K562 (cell line): ENCODE measurements around the gene EGR4.

ENCODE experiments used
- ADNP ChIP-seq: fragments of 200-800 bp; sonication (Bioruptor generic); IDR thresholded peaks from 2 replicates; pipeline ENCODE4 v1.6.1; 2016; ENCODE audit warnings: missing genetic modification characterization, missing compliant biosample characterization
- CREB1 ChIP-seq, 2 experiments: sonication (generic) in 1 of 2; formaldehyde crosslinking in 1 of 2; IDR thresholded peaks; 2 replicates each; pipeline versions ENCODE4 v1.6.1 to v1.8.0; 2012 to 2022; ENCODE audit warnings: inconsistent platforms in 1 of 2, mild to moderate bottlenecking in 1 of 2, missing genetic modification reagents in 1 of 2, moderate library complexity in 1 of 2
- CTCF ChIP-seq, 3 experiments: IDR thresholded peaks in 2 of 3; conservative IDR thresholded peaks in 1 of 3; 2 replicates each; pipeline ENCODE4 v1.5.1; 2011 to 2012; ENCODE audit warnings: low read length in 3 of 3, mild to moderate bottlenecking in 3 of 3, control low read depth in 2 of 3, improper control_type of control experiment in 1 of 3, inconsistent platforms in 1 of 3, low read depth in 1 of 3, mixed read lengths in 1 of 3, moderate library complexity in 1 of 3; ENCODE audit not compliant: insufficient read depth in 2 of 3
- ERF ChIP-seq: fragments of 450-650 bp; formaldehyde crosslinking; IDR thresholded peaks from 2 replicates; pipeline ENCODE4 v1.4.0; 2020; ENCODE audit warnings: mild to moderate bottlenecking, mixed read lengths
- GTF2F1 ChIP-seq: IDR thresholded peaks from 2 replicates; pipeline ENCODE4 v1.6.1; 2011; ENCODE audit warnings: low read depth, low read length, improper control_type of control experiment
- L3MBTL2 ChIP-seq: fragments of 450-650 bp; IDR thresholded peaks from 2 replicates; pipeline ENCODE4 v1.6.1; 2016; ENCODE audit warnings: mild to moderate bottlenecking, moderate library complexity
- MCM2 ChIP-seq: fragments of 450-650 bp; IDR thresholded peaks from 2 replicates; pipeline ENCODE4 v1.6.1; 2017; ENCODE audit warnings: low read depth, mild to moderate bottlenecking
- RBM17 ChIP-seq: fragments of 200-400 bp; formaldehyde crosslinking; IDR thresholded peaks from 2 replicates; pipeline ENCODE4 v1.6.1; 2017; ENCODE audit warnings: low read depth, mild to moderate bottlenecking, low read length, borderline replicate concordance
- ZBTB49 ChIP-seq: sonication (generic); formaldehyde crosslinking; IDR thresholded peaks from 2 replicates; pipeline ENCODE4 v1.8.0; 2022; ENCODE audit warnings: missing genetic modification reagents, mild to moderate bottlenecking, borderline replicate concordance
- TF ChIP-seq, protein P1 (sequence below): fragments of 250-450 bp; sonication (Bioruptor Pico); IDR thresholded peaks from 2 replicates; pipeline ENCODE4 v1.4.0; 2020; ENCODE audit warnings: mild to moderate bottlenecking, moderate library complexity

DNA sequence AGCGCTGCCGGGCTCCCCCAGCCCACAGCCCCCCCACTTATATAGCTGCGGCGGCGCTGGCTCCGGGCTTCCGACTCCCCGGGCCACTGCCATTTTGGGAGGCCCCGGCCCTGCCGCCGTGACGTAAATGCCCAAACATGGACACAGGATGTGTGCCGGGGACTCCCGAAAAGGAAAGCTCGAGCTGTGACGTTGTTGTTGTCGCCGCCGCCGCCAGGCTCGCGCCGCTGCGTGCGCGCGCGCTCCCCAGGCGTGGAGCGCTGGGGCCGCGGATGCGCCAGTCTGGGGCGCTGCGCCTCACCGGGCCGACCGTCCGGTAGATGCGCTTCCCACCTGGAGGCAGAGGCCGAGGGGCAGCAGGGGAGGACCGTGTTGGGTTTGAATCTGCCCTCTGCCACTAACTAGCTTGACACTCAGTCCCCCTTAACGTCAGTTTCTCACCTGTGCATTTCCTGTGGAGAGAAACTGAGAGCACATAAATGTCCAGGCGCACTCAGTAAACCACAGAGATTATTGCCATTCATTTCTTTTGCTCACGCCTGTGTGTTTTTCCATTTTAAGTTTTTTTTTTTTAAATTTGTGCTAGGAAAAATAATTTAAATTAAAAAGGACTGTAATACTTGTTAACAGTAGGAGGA, at the start of gene EGR4:
- TF ChIP-seq CREB1 (IDR thresholded peaks at IDR 0.05) (peak; percentile 69), CREB1 (CRISPR knock-in tag; IDR thresholded peaks at IDR 0.05) (peak; percentile 52), ERF (CRISPR knock-in tag) (no peak), GTF2F1 (no peak), RBM17 (no peak), CTCF (IDR thresholded peaks at IDR 0.05 in 2 of 3, conservative IDR thresholded peaks at IDR 0.05 in 1 of 3; ENCODE audit: insufficient read depth in 2 of 3, low read depth in 1 of 3, low read length in 3 of 3) (no peak), ADNP (tag) (no peak), ZBTB49 (no peak), MCM2 (no peak), L3MBTL2 (no peak)
- TF ChIP-seq, protein P1, sequence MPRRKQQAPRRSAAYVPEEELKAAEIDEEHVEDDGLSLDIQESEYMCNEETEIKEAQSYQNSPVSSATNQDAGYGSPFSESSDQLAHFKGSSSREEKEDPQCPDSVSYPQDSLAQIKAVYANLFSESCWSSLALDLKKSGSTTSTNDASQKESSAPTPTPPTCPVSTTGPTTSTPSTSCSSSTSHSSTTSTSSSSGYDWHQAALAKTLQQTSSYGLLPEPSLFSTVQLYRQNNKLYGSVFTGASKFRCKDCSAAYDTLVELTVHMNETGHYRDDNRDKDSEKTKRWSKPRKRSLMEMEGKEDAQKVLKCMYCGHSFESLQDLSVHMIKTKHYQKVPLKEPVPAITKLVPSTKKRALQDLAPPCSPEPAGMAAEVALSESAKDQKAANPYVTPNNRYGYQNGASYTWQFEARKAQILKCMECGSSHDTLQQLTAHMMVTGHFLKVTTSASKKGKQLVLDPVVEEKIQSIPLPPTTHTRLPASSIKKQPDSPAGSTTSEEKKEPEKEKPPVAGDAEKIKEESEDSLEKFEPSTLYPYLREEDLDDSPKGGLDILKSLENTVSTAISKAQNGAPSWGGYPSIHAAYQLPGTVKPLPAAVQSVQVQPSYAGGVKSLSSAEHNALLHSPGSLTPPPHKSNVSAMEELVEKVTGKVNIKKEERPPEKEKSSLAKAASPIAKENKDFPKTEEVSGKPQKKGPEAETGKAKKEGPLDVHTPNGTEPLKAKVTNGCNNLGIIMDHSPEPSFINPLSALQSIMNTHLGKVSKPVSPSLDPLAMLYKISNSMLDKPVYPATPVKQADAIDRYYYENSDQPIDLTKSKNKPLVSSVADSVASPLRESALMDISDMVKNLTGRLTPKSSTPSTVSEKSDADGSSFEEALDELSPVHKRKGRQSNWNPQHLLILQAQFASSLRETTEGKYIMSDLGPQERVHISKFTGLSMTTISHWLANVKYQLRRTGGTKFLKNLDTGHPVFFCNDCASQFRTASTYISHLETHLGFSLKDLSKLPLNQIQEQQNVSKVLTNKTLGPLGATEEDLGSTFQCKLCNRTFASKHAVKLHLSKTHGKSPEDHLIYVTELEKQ, result no peak
